T-cell (primary cell): ENCODE results near the gene SAMD8. TPM values are rescaled to one million over a fixed set of nuclear protein-coding genes. Genes with fewer than 3 reads are reported as not detected.
A peak's percentile ranks its signal among the peaks of the same experiment; 100 is the strongest.

Experiments
- ATAC-seq, 4 experiments: fragments of 200-7000 bp in 3 of 4; fragments of 150-1000 bp in 1 of 4; cut with Tn5 transposase; replicated peaks in 1 of 4; 1 replicate in 3 of 4; 2 replicates in 1 of 4; pipeline ENCODE4 v1.10.0; 2021; ENCODE audit warnings: moderate library complexity in 3 of 4, mild to moderate bottlenecking in 2 of 4, moderate number of reproducible peaks in 1 of 4
- CTCF ChIA-PET, 2 donors: fragments of 300-600 bp; sonication (Branson Sonifier 250); formaldehyde crosslinking; loops; one replicate each; lab custom pipeline; 2022; ENCODE audit warnings: antibody characterized with exemption in 2 of 2; lab: Charles Lee
- POLR2A ChIA-PET, 2 donors: fragments of 300-600 bp; sonication (Branson Sonifier 250); formaldehyde crosslinking; loops; one replicate each; lab custom pipeline; 2022; ENCODE audit warnings: antibody characterized with exemption in 2 of 2; lab: Charles Lee
- DNase-seq, 35 experiments: peaks; one replicate each; pipeline versions ENCODE4 v3.0.0 to v3.0.0-alpha.2; 2013 to 2023
- H3K27ac ChIP-seq: one replicate; pipeline ENCODE4 v1.5.1; 2013; ENCODE audit warnings: low read length
- H3K27me3 ChIP-seq, 2 experiments: replicated peaks in 1 of 2; 1 replicate in 1 of 2; 2 replicates in 1 of 2; pipeline versions ENCODE4 v1.6.1 to v1.7.0; 2013; ENCODE audit warnings: low read length in 1 of 2, mixed read lengths in 1 of 2; ENCODE audit not compliant: control insufficient read depth in 2 of 2, insufficient read depth in 2 of 2; ENCODE audit errors: extremely low read depth in 1 of 2
- H3K36me3 ChIP-seq, 2 donors: 1 replicate in 1 of 2; 2 replicates in 1 of 2; pipeline versions ENCODE4 v1.6.1 to v1.7.0; 2013; ENCODE audit warnings: low read length in 1 of 2; ENCODE audit not compliant: control insufficient read depth in 2 of 2, insufficient read depth in 1 of 2; ENCODE audit errors: extremely low read depth in 1 of 2
- H3K4me1 ChIP-seq, 2 experiments: 1 replicate in 1 of 2; 2 replicates in 1 of 2; pipeline versions ENCODE4 v1.6.1 to v1.7.0; 2013; ENCODE audit warnings: low read length in 2 of 2, mixed read lengths in 1 of 2; ENCODE audit not compliant: insufficient read depth in 2 of 2, control insufficient read depth in 1 of 2; ENCODE audit errors: extremely low read depth in 1 of 2
- H3K4me3 ChIP-seq, 2 donors: 1 replicate in 1 of 2; 2 replicates in 1 of 2; pipeline versions ENCODE4 v1.5.1 to v1.7.0; 2013; ENCODE audit warnings: mild to moderate bottlenecking in 2 of 2, low read length in 1 of 2, moderate library complexity in 1 of 2; ENCODE audit not compliant: control insufficient read depth in 1 of 2; ENCODE audit errors: extremely low read depth in 1 of 2
- H3K9me3 ChIP-seq: 2 replicates; pipeline ENCODE4 v1.7.0; 2013
- H3K27ac Mint-ChIP-seq, 2 donors: one replicate each; pipeline ENCODE4 v1.8.0; 2020 to 2021; ENCODE audit warnings: mild to moderate bottlenecking in 2 of 2, mixed read lengths in 2 of 2
- H3K27me3 Mint-ChIP-seq, 2 donors: one replicate each; pipeline ENCODE4 v1.8.0; 2021 to 2022; ENCODE audit warnings: mixed read lengths in 2 of 2
- H3K36me3 Mint-ChIP-seq: one replicate; pipeline ENCODE4 v1.8.0; 2021; ENCODE audit warnings: mixed read lengths
- H3K4me1 Mint-ChIP-seq, 3 donors: one replicate each; pipeline ENCODE4 v1.8.0; 2020 to 2022; ENCODE audit warnings: mixed read lengths in 3 of 3, mild to moderate bottlenecking in 1 of 3
- H3K4me3 Mint-ChIP-seq, 3 donors: one replicate each; pipeline ENCODE4 v1.8.0; 2020 to 2022; ENCODE audit warnings: mild to moderate bottlenecking in 3 of 3, mixed read lengths in 3 of 3, moderate library complexity in 3 of 3
- H3K9me3 Mint-ChIP-seq, 3 donors: one replicate each; pipeline ENCODE4 v1.8.0; 2020 to 2022; ENCODE audit warnings: mixed read lengths in 3 of 3
- WGBS: methylation state at CpG from one replicate; pipeline ENCODE4 v1.1.5; 2013; ENCODE audit warnings: missing lambda C conversion rate; ENCODE audit not compliant: insufficient coverage; 5-methylcytosine and 5-hydroxymethylcytosine counted together
- total RNA-seq, 35 experiments: library from RNA in 6 of 35; stranded (reverse) in 6 of 35; fragments of 120-200 nt in 1 of 35; gene quantifications; one replicate each; pipeline versions ENCODE4 v1.2.1 to v1.2.4 and lab custom pipeline; 2013 to 2026

SAMD8 gene
- total RNA-seq (10 to 100 TPM; 15.6 to 28.1 (median 16.1) TPM), total RNA-seq (lab: John Stamatoyannopoulos, UW) (49.7 to 92.3 (median 61.9) reads per million in 29 experiments)
- total RNA-seq (2013): 18.0 TPM

- DNase-seq (peak; percentile 87 to 97 (median 93)), ATAC-seq (peak; percentile 83 to 87 (median 86))
- ChIA-PET CTCF (interaction anchor here (0.5 to 2.1 kb wide), 3 partner anchors 10 to 1461 kb away, joined by 3 to 6 read pairs (median 4); no protein-coding TSS in a partner anchor), POLR2A (interaction anchor here (0.6 to 1.5 kb wide), 3 partner anchors 99 to 484 kb away, joined by 3 to 5 read pairs (median 4); partner anchors contain the start of gene VDAC2 (in 2 of the 2))
- 0% methylated on average over 60 of the region's 61 CpGs for WGBS
- Histone ChIP-seq H3K27me3 (no peaks in the 10 kb centered on the region), H3K36me3 (no peaks in the 10 kb centered on the region), H3K27ac (peak within 1 kb of the TSS; percentile 94), H3K4me3 (peak within 1 kb of the TSS; percentile 92 to 95), H3K4me1 (peaks cover 22% of the 10 kb centered on the region in 2 experiments), H3K9me3 (no peaks in the 10 kb centered on the region)
- no peaks in the 10 kb centered on the region for H3K27me3 Mint-ChIP-seq
- H3K27ac Mint-ChIP-seq: peak within 1 kb of the TSS; percentile 91
- H3K9me3 Mint-ChIP-seq: peaks cover 0 to 3% (median 0%) of the 10 kb centered on the region in 3 donors
- no peaks in the 10 kb centered on the region for H3K36me3 Mint-ChIP-seq
- H3K4me3 Mint-ChIP-seq: peak within 1 kb of the TSS; percentile 84 to 98 (median 91)
- H3K4me1 Mint-ChIP-seq: peaks cover 51 to 59% (median 53%) of the 10 kb centered on the region in 3 donors
Measured at GRCh38 chr10:75111365-75111906, at the start of gene SAMD8. Gene SAMD8, plus strand, starts transcription at chr10:75111656. Its CDS starts 38,873 bp downstream, at chr10:75150529.

- 96% methylated on average over 12 of the region's 15 CpGs for WGBS
- H3K36me3 ChIP-seq: no peaks in the 10 kb centered on the region
- POLR2A ChIA-PET: no interaction called here
- no peak overlapping the region for H3K4me3 Mint-ChIP-seq
- H3K27me3 ChIP-seq: no peaks in the 10 kb centered on the region
- no peaks in the 10 kb centered on the region for H3K36me3 Mint-ChIP-seq
- DNase-seq (no peak), ATAC-seq (no peak)
- H3K27me3 Mint-ChIP-seq: no peaks in the 10 kb centered on the region
- no peaks in the 10 kb centered on the region for H3K9me3 ChIP-seq
- no peaks in the 10 kb centered on the region for H3K4me1 ChIP-seq
- no peak overlapping the region for H3K4me3 ChIP-seq
- H3K9me3 Mint-ChIP-seq: no peaks in the 10 kb centered on the region
- H3K4me1 Mint-ChIP-seq: no peaks in the 10 kb centered on the region
- CTCF ChIA-PET: no interaction called here
- no peak overlapping the region for H3K27ac Mint-ChIP-seq
- H3K27ac ChIP-seq: no peak overlapping the region
Measured at GRCh38 chr10:75061709-75062505, 49.5 kb upstream of the SAMD8 start.

GRCh38 chr10:75062506-75063299 lies 48.8 kb upstream of the SAMD8 start:
- no peak overlapping the region for H3K4me3 ChIP-seq
- CTCF ChIA-PET: interaction anchor here in 1 of 2 donors (0.5 kb wide), 1 partner anchor 122 kb away, joined by 5 read pairs; no protein-coding TSS in a partner anchor
- no peaks in the 10 kb centered on the region for H3K36me3 ChIP-seq
- Mint-ChIP-seq H3K4me3 (no peak overlapping the region), H3K27me3 (no peaks in the 10 kb centered on the region), H3K27ac (no peak overlapping the region), H3K4me1 (no peaks in the 10 kb centered on the region), H3K36me3 (no peaks in the 10 kb centered on the region), H3K9me3 (no peaks in the 10 kb centered on the region)
- H3K27me3 ChIP-seq: no peaks in the 10 kb centered on the region
- H3K27ac ChIP-seq: no peak overlapping the region
- 73% methylated on average over 3 of the region's 10 CpGs for WGBS
- POLR2A ChIA-PET: no interaction called here
- no peak for ATAC-seq
- no peaks in the 10 kb centered on the region for H3K9me3 ChIP-seq
- H3K4me1 ChIP-seq: no peaks in the 10 kb centered on the region
- no peak for DNase-seq

- Histone ChIP-seq H3K9me3 (no peaks in the 10 kb centered on the region), H3K4me3 (no peak overlapping the region), H3K36me3 (no peaks in the 10 kb centered on the region), H3K4me1 (no peaks in the 10 kb centered on the region), H3K27ac (no peak overlapping the region), H3K27me3 (no peaks in the 10 kb centered on the region)
- DNase-seq: no peak
- 95% methylated on average over 4 of the region's 8 CpGs for WGBS
- ChIA-PET POLR2A (no interaction called here), CTCF (no interaction called here)
- no peak overlapping the region for H3K27ac Mint-ChIP-seq
- no peaks in the 10 kb centered on the region for H3K27me3 Mint-ChIP-seq
- H3K9me3 Mint-ChIP-seq: no peaks in the 10 kb centered on the region
- no peak for ATAC-seq
- H3K4me3 Mint-ChIP-seq: no peak overlapping the region
- no peaks in the 10 kb centered on the region for H3K4me1 Mint-ChIP-seq
- H3K36me3 Mint-ChIP-seq: no peaks in the 10 kb centered on the region
Measured at GRCh38 chr10:75063461-75064230, 47.8 kb upstream of the SAMD8 start.

- Mint-ChIP-seq H3K36me3 (no peaks in the 10 kb centered on the region), H3K4me1 (no peaks in the 10 kb centered on the region), H3K27ac (no peak overlapping the region), H3K27me3 (no peaks in the 10 kb centered on the region), H3K9me3 (no peaks in the 10 kb centered on the region), H3K4me3 (no peak overlapping the region)
- Histone ChIP-seq H3K9me3 (no peaks in the 10 kb centered on the region), H3K36me3 (no peaks in the 10 kb centered on the region), H3K27me3 (peaks cover 0 to 2% of the 10 kb centered on the region in 2 experiments), H3K4me1 (no peaks in the 10 kb centered on the region), H3K4me3 (no peak overlapping the region), H3K27ac (no peak overlapping the region)
- ATAC-seq (no peak), DNase-seq (no peak)
- CTCF ChIA-PET: interaction anchor here in 1 of 2 donors (0.6 kb wide), 1 partner anchor 332 kb away, joined by 3 read pairs; no protein-coding TSS in a partner anchor
- POLR2A ChIA-PET: no interaction called here
- 100% methylated on average over 1 of the region's 4 CpGs for WGBS
Measured at GRCh38 chr10:75065076-75065475, 46.4 kb upstream of the SAMD8 start.
